MM.1S (cell line): ENCODE measurements around the gene MTSS2.

Source experiments
- CTCF ChIP-seq: fragments of 300-600 bp; sonication (generic); IDR thresholded peaks from 2 replicates; pipeline ENCODE4 v1.5.1; 2016; ENCODE audit warnings: antibody characterized with exemption, low read length, mixed read lengths
- EZH2 ChIP-seq: fragments of 300-600 bp; sonication (generic); optimal IDR thresholded peaks from 2 replicates; pipeline ENCODE3; 2017; ENCODE audit warnings: low read depth, mild to moderate bottlenecking, antibody characterized with exemption, low read length, mixed read lengths

- TF ChIP-seq CTCF (no peak), EZH2 (no peak)
These were observed 22.8 kb upstream of the MTSS2 start for GRCh38 chr16:70708366-70709246.
